ENCODE data around the gene NCLN.
"Not testable (repeated sequence)": the region's sequence is repeated elsewhere in the genome, so short reads cannot be mapped to it uniquely, and the experiment has no call there.

Gene NCLN

GRCh38 chr19:3202895-3203294, 17.2 kb downstream of the NCLN start:
- peaks cover 10% of the 10 kb centered on the region for H3K36me3 ChIP-seq (ENCODE audit: control insufficient read depth, insufficient read depth, low read length)
- 93 to 96% methylated on average over 7 of the region's 7 CpGs for WGBS, 2 experiments
- not testable (repeated sequence) for H3K4me3 ChIP-seq (ENCODE audit: insufficient read depth, low read depth, low read length); H3K27me3 ChIP-seq (ENCODE audit: control insufficient read depth, insufficient read depth, low read length, poor library complexity, severe bottlenecking); H3K4me1 ChIP-seq (ENCODE audit: control insufficient read depth, insufficient read depth, low read length); H3K9me3 ChIP-seq (ENCODE audit: control insufficient read depth, low read length); H3K27ac ChIP-seq (ENCODE audit: insufficient read depth, low read depth, low read length, poor library complexity, severe bottlenecking)

GRCh38 chr19:3203805-3204645, 18.3 kb downstream of the NCLN start:
- Histone ChIP-seq H3K9me3 (ENCODE audit: control insufficient read depth, low read length) (no peaks in the 10 kb centered on the region), H3K4me3 (ENCODE audit: insufficient read depth, low read depth, low read length) (no peak overlapping the region), H3K36me3 (ENCODE audit: control insufficient read depth, insufficient read depth, low read length) (peaks cover 13% of the 10 kb centered on the region), H3K4me1 (ENCODE audit: control insufficient read depth, insufficient read depth, low read length) (no peaks in the 10 kb centered on the region), H3K27me3 (ENCODE audit: control insufficient read depth, insufficient read depth, low read length, poor library complexity, severe bottlenecking) (no peaks in the 10 kb centered on the region), H3K27ac (ENCODE audit: insufficient read depth, low read depth, low read length, poor library complexity, severe bottlenecking) (no peak overlapping the region)
- 95 to 96% methylated on average over 43 of the region's 43 CpGs for WGBS, 2 experiments

GRCh38 chr19:3204646-3205275, 19.0 kb downstream of the NCLN start:
- Histone ChIP-seq H3K27me3 (ENCODE audit: control insufficient read depth, insufficient read depth, low read length, poor library complexity, severe bottlenecking) (no peaks in the 10 kb centered on the region), H3K4me1 (ENCODE audit: control insufficient read depth, insufficient read depth, low read length) (no peaks in the 10 kb centered on the region), H3K9me3 (ENCODE audit: control insufficient read depth, low read length) (no peaks in the 10 kb centered on the region), H3K4me3 (ENCODE audit: insufficient read depth, low read depth, low read length) (no peak overlapping the region), H3K36me3 (ENCODE audit: control insufficient read depth, insufficient read depth, low read length) (peaks cover 13% of the 10 kb centered on the region), H3K27ac (ENCODE audit: insufficient read depth, low read depth, low read length, poor library complexity, severe bottlenecking) (no peak overlapping the region)
- 95 to 96% methylated on average over 35 of the region's 35 CpGs for WGBS, 2 experiments

- 95% methylated on average over 28 of the region's 28 CpGs for WGBS, 2 experiments
- Histone ChIP-seq H3K36me3 (ENCODE audit: control insufficient read depth, insufficient read depth, low read length) (peaks cover 13% of the 10 kb centered on the region), H3K4me1 (ENCODE audit: control insufficient read depth, insufficient read depth, low read length) (no peaks in the 10 kb centered on the region), H3K27me3 (ENCODE audit: control insufficient read depth, insufficient read depth, low read length, poor library complexity, severe bottlenecking) (no peaks in the 10 kb centered on the region), H3K9me3 (ENCODE audit: control insufficient read depth, low read length) (no peaks in the 10 kb centered on the region), H3K4me3 (ENCODE audit: insufficient read depth, low read depth, low read length) (no peak overlapping the region), H3K27ac (ENCODE audit: insufficient read depth, low read depth, low read length, poor library complexity, severe bottlenecking) (no peak overlapping the region)
Measured at GRCh38 chr19:3206216-3206953, 20.7 kb downstream of the NCLN start.

GRCh38 chr19:3207461-3208242, 21.9 kb downstream of the NCLN start:
- H3K27me3 ChIP-seq (ENCODE audit: control insufficient read depth, insufficient read depth, low read length, poor library complexity, severe bottlenecking), result no peaks in the 10 kb centered on the region
- H3K4me3 ChIP-seq (ENCODE audit: insufficient read depth, low read depth, low read length), result no peak overlapping the region
- 92% methylated on average over 43 of the region's 43 CpGs for WGBS, 2 experiments
- H3K4me1 ChIP-seq (ENCODE audit: control insufficient read depth, insufficient read depth, low read length), result no peaks in the 10 kb centered on the region
- H3K27ac ChIP-seq (ENCODE audit: insufficient read depth, low read depth, low read length, poor library complexity, severe bottlenecking), result no peak overlapping the region
- no peaks in the 10 kb centered on the region for H3K9me3 ChIP-seq (ENCODE audit: control insufficient read depth, low read length)
- peaks cover 13% of the 10 kb centered on the region for H3K36me3 ChIP-seq (ENCODE audit: control insufficient read depth, insufficient read depth, low read length)

- Histone ChIP-seq H3K27me3 (ENCODE audit: control insufficient read depth, insufficient read depth, low read length, poor library complexity, severe bottlenecking) (no peaks in the 10 kb centered on the region), H3K9me3 (ENCODE audit: control insufficient read depth, low read length) (no peaks in the 10 kb centered on the region), H3K4me3 (ENCODE audit: insufficient read depth, low read depth, low read length) (no peak overlapping the region), H3K4me1 (ENCODE audit: control insufficient read depth, insufficient read depth, low read length) (no peaks in the 10 kb centered on the region), H3K27ac (ENCODE audit: insufficient read depth, low read depth, low read length, poor library complexity, severe bottlenecking) (no peak overlapping the region), H3K36me3 (ENCODE audit: control insufficient read depth, insufficient read depth, low read length) (peaks cover 13% of the 10 kb centered on the region)
- WGBS, 2 experiments, result 95% methylated on average over 33 of the region's 33 CpGs
Measured at GRCh38 chr19:3208317-3209207, 22.8 kb downstream of the NCLN start.

GRCh38 chr19:3210347-3211017, 24.8 kb downstream of the NCLN start:
- Histone ChIP-seq H3K4me3 (ENCODE audit: insufficient read depth, low read depth, low read length) (no peak overlapping the region), H3K9me3 (ENCODE audit: control insufficient read depth, low read length) (no peaks in the 10 kb centered on the region), H3K4me1 (ENCODE audit: control insufficient read depth, insufficient read depth, low read length) (no peaks in the 10 kb centered on the region), H3K36me3 (ENCODE audit: control insufficient read depth, insufficient read depth, low read length) (peaks cover 13% of the 10 kb centered on the region), H3K27ac (ENCODE audit: insufficient read depth, low read depth, low read length, poor library complexity, severe bottlenecking) (no peak overlapping the region), H3K27me3 (ENCODE audit: control insufficient read depth, insufficient read depth, low read length, poor library complexity, severe bottlenecking) (no peaks in the 10 kb centered on the region)
- WGBS, 2 experiments, result 56% methylated on average over 20 of the region's 20 CpGs

- WGBS, 2 experiments, result 67 to 69% methylated on average over 12 of the region's 12 CpGs
- H3K27ac ChIP-seq (ENCODE audit: insufficient read depth, low read depth, low read length, poor library complexity, severe bottlenecking), result no peak overlapping the region
Measured at GRCh38 chr19:3211191-3211590, 25.5 kb downstream of the NCLN start.

GRCh38 chr19:3213159-3213558, 27.4 kb downstream of the NCLN start:
- Histone ChIP-seq H3K9me3 (ENCODE audit: control insufficient read depth, low read length) (no peaks in the 10 kb centered on the region), H3K27ac (ENCODE audit: insufficient read depth, low read depth, low read length, poor library complexity, severe bottlenecking) (no peak overlapping the region), H3K36me3 (ENCODE audit: control insufficient read depth, insufficient read depth, low read length) (no peaks in the 10 kb centered on the region), H3K4me3 (ENCODE audit: insufficient read depth, low read depth, low read length) (no peak overlapping the region), H3K27me3 (ENCODE audit: control insufficient read depth, insufficient read depth, low read length, poor library complexity, severe bottlenecking) (no peaks in the 10 kb centered on the region), H3K4me1 (ENCODE audit: control insufficient read depth, insufficient read depth, low read length) (no peaks in the 10 kb centered on the region)
- WGBS, 2 experiments, result 94 to 96% methylated on average over 7 of the region's 7 CpGs

More at GRCh38 chr19:3211191-3211590, 25.5 kb downstream of the NCLN start:
- H3K9me3 ChIP-seq (ENCODE audit: control insufficient read depth, low read length), result no peaks in the 10 kb centered on the region
- H3K4me3 ChIP-seq (ENCODE audit: insufficient read depth, low read depth, low read length), result no peak overlapping the region
- peaks cover 13% of the 10 kb centered on the region for H3K36me3 ChIP-seq (ENCODE audit: control insufficient read depth, insufficient read depth, low read length)
- no peaks in the 10 kb centered on the region for H3K4me1 ChIP-seq (ENCODE audit: control insufficient read depth, insufficient read depth, low read length)
- no peaks in the 10 kb centered on the region for H3K27me3 ChIP-seq (ENCODE audit: control insufficient read depth, insufficient read depth, low read length, poor library complexity, severe bottlenecking)

Data from ectodermal cell (in vitro differentiated cells).